Measurements from ENCODE around the gene SS18L1.

- TF ChIP-seq CTCF (IDR thresholded peaks at IDR 0.05): peak; percentile 50 to 77 (median 66)
- TF ChIP-seq POLR2AphosphoS5 (IDR thresholded peaks at IDR 0.05): no peak
- TF ChIP-seq EP300 (IDR thresholded peaks at IDR 0.05; ENCODE audit: low read depth): no peak
- TF ChIP-seq POLR2A (IDR thresholded peaks at IDR 0.05): no peak
Measured at GRCh38 chr20:62156592-62157386, 13.2 kb downstream of the SS18L1 start.
